BE2C (cell line): ENCODE measurements around the gene WBP1L.

ENCODE experiments used
- DNase-seq: peaks from one replicate; pipeline ENCODE4 v3.0.0-alpha.2; 2020
- H3K27me3 ChIP-seq: fragments of 250-450 bp; sonication (Bioruptor Pico); 2 replicates; pipeline ENCODE4 v1.5.1; 2020; ENCODE audit warnings: mild to moderate bottlenecking
- H3K36me3 ChIP-seq: fragments of 250-450 bp; sonication (Bioruptor Pico); 2 replicates; pipeline ENCODE4 v1.5.1; 2020; ENCODE audit warnings: mild to moderate bottlenecking
- H3K4me1 ChIP-seq: fragments of 250-450 bp; sonication (Bioruptor Pico); 2 replicates; pipeline ENCODE4 v1.5.1; 2020
- H3K4me3 ChIP-seq: 2 replicates; pipeline ENCODE4 v1.5.1; 2011; ENCODE audit warnings: low read depth, low read length
- H3K9me3 ChIP-seq: fragments of 250-450 bp; sonication (Bioruptor Pico); 2 replicates; pipeline ENCODE4 v1.5.1; 2020
- CTCF ChIP-seq: IDR thresholded peaks from 2 replicates; pipeline ENCODE4 v1.5.1; 2012; ENCODE audit warnings: mild to moderate bottlenecking, low read depth, low read length

The WBP1L gene

GRCh38 chr10:102799691-102800471 is 56.1 kb downstream of the WBP1L start:
- Histone ChIP-seq H3K27me3 (no peaks in the 10 kb centered on the region), H3K4me3 (no peak overlapping the region), H3K9me3 (no peaks in the 10 kb centered on the region), H3K4me1 (no peaks in the 10 kb centered on the region), H3K36me3 (no peaks in the 10 kb centered on the region; the same call in 1 of the 2 replicates)
- DNase-seq: no peak
- no peak for TF ChIP-seq CTCF

- Histone ChIP-seq H3K27me3 (no peaks in the 10 kb centered on the region), H3K4me3 (no peak overlapping the region), H3K36me3 (no peaks in the 10 kb centered on the region; the same call in 1 of the 2 replicates), H3K4me1 (no peaks in the 10 kb centered on the region), H3K9me3 (no peaks in the 10 kb centered on the region)
- no peak for DNase-seq
- no peak for TF ChIP-seq CTCF
These were observed 57.0 kb downstream of the WBP1L start for GRCh38 chr10:102800611-102801335.

- H3K36me3 ChIP-seq: no peaks in the 10 kb centered on the region; the same call in 1 of the 2 replicates
- no peaks in the 10 kb centered on the region for H3K27me3 ChIP-seq
- no peak for DNase-seq
- H3K9me3 ChIP-seq: no peaks in the 10 kb centered on the region
- TF ChIP-seq CTCF: no peak
- H3K4me1 ChIP-seq: no peaks in the 10 kb centered on the region
- no peak overlapping the region for H3K4me3 ChIP-seq
These were observed 57.7 kb downstream of the WBP1L start for GRCh38 chr10:102801496-102801895.

- TF ChIP-seq CTCF: no peak
- no peak overlapping the region for H3K4me3 ChIP-seq
- no peaks in the 10 kb centered on the region; the same call in 1 of the 2 replicates for H3K36me3 ChIP-seq
- H3K9me3 ChIP-seq: no peaks in the 10 kb centered on the region
- H3K27me3 ChIP-seq: no peaks in the 10 kb centered on the region
- DNase-seq: no peak
- H3K4me1 ChIP-seq: no peaks in the 10 kb centered on the region
These were observed 58.2 kb downstream of the WBP1L start for GRCh38 chr10:102801978-102802377.

GRCh38 chr10:102802920-102803534 is 59.3 kb downstream of the WBP1L start:
- Histone ChIP-seq H3K9me3 (no peaks in the 10 kb centered on the region), H3K36me3 (no peaks in the 10 kb centered on the region; the same call in 1 of the 2 replicates), H3K27me3 (no peaks in the 10 kb centered on the region), H3K4me1 (no peaks in the 10 kb centered on the region), H3K4me3 (no peak overlapping the region)
- TF ChIP-seq CTCF: no peak
- no peak for DNase-seq
